ENCODE measurements around the gene UBE4A.

UBE4A gene

DNA sequence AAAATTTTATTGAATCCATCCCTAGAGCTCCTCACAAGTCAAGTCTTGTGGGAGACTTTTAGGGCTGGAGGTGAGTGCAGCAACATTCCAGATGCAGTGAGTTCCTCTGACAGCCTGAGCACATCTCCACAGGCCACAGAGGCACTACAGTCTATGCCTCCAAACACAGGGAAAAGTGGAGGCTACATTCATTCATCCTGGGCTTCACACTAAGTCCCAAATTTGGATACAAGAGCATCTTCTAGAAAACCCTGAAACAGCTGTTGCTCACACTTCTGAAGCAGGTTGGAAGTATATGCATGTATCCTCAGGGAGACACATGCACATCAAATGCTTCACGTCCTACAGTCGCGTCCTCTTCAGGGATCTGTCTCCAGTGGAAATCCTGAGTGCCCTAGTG lies 18.1 kb upstream of the UBE4A start:
- DNase-seq (ENCODE audit: low read depth in 4 of 4, low spot score in 1 of 4), result no peak

DNA sequence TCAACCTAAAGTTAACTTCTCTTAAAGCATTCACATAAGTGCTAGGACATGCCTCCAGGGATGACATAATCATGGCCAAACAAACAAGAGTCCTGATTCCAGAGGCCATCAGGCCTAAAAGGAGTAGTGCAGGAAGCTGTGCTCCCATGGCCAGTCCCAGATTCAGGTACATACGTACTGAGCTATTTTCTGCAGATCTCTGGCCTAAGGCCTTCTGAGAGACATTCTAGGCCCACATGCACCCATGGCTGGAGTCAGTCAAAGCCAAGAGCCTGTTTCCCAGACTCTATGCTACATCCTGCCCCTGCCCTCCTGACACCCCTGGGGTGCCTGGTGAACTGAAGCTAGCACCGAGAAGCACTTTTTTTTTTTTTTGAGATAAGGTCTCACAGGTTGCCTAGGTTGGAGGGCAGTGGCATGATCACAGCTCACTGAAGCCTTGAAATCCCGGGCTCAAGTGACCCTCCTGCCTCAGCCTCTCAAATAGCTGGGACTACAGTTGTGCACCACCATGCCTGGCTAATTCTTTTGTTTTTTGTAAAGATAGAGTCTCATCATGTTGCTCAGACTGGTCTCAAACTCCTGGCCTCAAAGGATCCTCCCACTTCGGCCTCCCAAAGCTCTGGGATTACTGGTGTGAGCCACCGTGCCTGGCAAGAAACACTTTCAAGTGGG lies 17.4 kb upstream of the UBE4A start:
- no peak for DNase-seq (ENCODE audit: low read depth in 4 of 4, low spot score in 1 of 4)

DNA sequence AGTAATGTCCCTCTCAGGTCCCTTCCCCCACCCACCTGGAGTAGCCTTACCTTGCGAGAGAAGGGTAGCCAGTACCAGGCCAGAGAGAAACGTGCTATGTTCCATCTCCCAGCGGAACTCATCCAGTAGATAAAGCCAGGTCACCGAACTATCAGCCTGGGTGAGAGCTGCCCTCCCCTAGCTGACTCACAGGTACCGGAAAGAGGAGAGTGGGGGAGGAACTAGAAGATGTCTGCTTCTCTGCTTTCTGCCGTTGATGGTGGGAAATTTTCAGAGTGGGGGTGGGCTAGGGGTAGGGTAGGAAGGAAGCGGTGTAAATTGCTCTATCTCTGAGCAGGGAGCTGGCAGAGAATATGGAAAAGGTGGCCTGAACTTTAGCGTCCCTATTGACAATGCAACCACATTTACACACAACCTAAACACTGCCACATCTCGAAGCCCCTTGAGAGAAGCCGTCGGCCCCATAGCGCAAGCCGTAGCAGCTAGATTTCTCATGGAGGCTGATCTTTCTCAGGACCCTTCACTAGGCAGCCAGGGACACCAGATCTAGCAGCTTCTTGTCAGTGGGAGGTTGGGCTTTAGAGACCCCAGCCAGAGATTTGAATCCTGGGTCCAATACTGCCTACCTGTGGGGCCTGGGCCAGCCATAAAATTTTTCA lies 16.8 kb upstream of the UBE4A start, which contains the start of gene CD3D:
CD3D (minus strand) TSS at position 203 of the 659 bp plus-strand sequence; CDS start at position 105, 98 bp downstream.
- DNase-seq (ENCODE audit: low read depth in 4 of 4, low spot score in 1 of 4), result peak in 3 of 4 experiments; percentile 32 to 63 (median 56)

DNA sequence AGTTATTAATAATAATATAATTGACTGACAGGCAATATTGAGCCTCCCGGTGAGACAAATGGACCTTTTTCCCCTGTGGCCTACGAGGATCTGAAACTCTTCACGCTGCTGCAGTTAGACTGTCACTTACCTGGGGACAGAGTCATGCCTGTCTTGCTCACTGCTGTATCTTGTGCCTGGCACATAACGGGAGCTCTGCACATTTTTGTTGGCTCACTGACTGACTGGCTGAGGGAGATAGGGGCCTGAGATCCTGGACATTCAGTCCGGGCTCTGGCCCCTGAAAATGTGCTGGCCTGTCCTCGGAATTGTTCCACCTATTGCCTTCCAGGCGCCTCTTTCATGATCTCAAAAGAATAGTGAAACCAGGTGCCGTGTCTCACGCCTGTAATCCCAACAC lies 16.2 kb upstream of the UBE4A start:
- no peak for DNase-seq (ENCODE audit: low read depth in 4 of 4, low spot score in 1 of 4)

DNA sequence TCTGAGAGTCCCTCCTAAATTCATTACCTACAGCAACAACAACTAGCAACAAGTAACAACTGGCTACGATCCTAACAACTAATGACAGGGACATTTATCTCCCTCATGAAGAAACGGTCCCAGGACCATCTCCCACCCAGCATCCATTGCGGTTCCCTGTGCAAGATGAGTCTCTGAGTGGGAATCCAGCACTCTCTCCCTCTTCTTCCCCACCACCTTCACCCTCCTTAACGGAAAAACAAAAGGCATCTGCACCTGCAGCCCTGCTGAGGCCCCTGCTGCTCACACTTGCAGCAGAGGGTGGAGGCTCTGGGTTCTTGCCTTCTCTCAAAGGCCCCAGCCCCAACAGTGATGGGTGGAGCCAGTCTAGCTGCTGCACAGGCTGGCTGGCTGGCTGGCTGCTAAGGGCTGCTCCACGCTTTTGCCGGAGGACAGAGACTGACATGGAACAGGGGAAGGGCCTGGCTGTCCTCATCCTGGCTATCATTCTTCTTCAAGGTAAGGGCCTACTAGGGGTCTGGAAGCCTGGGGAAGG lies 15.4 kb upstream of the UBE4A start, which contains the start of gene CD3G:
CD3G (plus strand) TSS at position 364 of the 535 bp plus-strand sequence; CDS start at position 444, 80 bp downstream.
- peak in 3 of 4 experiments; percentile 51 to 66 (median 53) for DNase-seq (ENCODE audit: low read depth in 4 of 4, low spot score in 1 of 4)

DNA sequence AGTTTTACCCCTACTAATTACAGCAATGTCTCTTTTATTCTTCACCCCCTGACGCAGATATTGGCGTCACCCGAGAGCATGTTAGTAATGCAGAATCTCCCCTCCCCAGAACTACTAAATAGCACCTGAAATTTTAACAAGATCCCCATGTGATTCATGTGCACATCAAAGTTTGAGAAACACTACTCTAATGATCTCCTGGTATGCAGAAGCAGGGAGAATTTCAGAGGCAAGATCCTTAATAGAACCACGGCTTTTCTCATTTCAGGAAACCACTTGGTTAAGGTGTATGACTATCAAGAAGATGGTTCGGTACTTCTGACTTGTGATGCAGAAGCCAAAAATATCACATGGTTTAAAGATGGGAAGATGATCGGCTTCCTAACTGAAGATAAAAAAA lies 9.9 kb upstream of the UBE4A start:
- no peak for DNase-seq (ENCODE audit: low read depth in 4 of 4, low spot score in 1 of 4)

DNA sequence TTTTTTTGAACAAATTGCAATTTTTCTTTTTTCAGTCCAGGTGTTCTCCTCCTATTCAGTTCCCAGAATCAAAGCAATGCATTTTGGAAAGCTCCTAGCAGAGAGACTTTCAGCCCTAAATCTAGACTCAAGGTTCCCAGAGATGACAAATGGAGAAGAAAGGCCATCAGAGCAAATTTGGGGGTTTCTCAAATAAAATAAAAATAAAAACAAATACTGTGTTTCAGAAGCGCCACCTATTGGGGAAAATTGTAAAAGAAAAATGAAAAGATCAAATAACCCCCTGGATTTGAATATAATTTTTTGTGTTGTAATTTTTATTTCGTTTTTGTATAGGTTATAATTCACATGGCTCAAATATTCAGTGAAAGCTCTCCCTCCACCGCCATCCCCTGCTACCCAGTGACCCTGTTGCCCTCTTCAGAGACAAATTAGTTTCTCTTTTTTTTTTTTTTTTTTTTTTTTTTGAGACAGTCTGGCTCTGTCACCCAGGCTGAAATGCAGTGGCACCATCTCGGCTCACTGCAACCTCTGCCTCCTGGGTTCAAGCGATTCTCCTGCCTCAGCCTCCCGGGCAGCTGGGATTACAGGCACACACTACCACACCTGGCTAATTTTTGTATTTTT lies 6.2 kb upstream of the UBE4A start:
- DNase-seq (ENCODE audit: low read depth in 4 of 4, low spot score in 1 of 4), result no peak

DNA sequence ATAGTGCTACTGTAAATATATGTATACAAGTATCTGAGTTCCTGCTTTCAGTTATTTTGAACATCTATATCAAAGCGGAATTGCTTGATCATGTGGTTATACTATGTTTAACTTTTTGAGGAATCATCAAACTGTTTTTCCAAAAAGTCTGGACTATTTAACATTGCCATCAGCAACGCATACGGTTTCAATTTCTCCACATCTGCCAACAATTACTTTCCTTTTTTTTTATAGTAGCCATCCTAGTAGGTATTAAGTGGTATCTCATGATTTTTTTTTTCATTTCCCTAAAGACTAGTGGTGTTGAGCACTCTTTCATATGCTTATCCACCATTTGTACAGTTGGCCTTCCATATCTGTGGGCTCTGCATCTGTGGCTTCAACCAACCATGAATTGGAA lies 1.3 kb upstream of the UBE4A start:
- DNase-seq (ENCODE audit: low read depth in 4 of 4, low spot score in 1 of 4), result no peak

DNA sequence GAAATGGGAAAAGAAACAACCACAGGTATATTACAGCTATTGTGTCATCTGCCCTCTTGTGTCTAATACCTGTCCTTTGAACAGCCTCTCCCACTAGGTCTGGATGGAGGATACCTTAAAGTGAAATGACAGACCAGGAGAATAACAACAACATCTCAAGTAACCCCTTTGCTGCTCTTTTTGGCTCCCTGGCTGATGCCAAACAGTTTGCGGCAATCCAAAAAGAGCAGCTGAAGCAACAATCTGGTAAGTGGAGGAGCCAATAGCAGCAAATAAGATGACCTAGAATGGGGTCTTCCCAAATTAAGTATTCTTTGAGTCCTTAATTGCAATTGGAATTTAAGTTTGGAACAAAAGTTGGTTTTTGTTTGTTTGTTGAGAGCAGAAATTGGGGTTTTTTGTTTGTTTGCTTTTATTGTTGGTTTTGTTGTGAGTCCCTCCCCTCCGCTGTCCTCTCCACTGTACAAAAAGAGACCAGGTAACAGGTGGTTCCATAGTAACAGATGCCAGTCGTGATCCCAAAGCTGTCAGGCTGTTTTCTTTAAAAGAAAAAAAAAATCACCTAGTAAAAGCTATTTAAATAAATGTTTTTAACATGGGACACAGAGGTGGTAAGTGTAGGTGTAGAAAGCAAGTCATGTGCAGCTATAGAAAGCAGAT lies 5.7 kb downstream of the UBE4A start:
- no peak for DNase-seq (ENCODE audit: low read depth in 4 of 4, low spot score in 1 of 4)

DNA sequence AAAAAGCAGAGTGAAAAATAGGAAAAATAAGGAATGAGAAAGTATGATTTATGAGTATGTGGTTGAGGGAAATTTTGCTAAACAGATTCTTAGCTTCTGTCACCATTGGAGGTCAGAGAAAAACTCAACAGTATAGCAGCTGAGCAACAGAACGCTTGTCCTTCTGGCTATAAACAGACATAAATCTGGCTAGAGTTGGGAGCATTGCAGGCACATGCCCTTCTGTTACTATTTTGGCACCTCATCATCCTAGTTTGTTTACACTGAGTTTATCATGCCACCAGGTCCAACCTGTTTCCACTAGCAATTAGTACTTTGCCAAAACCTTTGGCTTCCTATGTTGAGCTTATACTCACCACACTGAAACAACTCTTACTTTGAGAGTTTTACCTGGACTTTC lies 6.9 kb downstream of the UBE4A start:
- no peak for DNase-seq (ENCODE audit: low read depth in 4 of 4, low spot score in 1 of 4)

DNA sequence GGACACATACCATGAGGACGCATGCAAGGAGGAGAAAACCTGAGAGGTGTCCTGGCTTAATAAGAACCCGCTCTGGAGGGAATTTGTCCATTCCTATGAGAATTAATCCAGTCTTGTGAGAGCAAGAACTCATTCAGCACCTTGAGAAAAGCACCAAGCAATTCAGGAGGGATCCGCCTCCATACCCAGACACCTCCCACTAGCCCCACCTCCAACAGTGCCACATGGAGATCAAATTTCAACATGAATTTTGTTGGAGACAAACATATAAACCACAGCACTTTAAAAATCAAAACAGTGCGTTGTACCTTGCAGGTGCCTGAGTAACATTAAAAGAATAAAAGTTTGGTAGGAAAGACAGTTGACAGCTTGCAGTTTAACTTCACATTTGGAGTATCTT lies 11.4 kb downstream of the UBE4A start:
- DNase-seq (ENCODE audit: low read depth in 4 of 4, low spot score in 1 of 4), result no peak

DNA sequence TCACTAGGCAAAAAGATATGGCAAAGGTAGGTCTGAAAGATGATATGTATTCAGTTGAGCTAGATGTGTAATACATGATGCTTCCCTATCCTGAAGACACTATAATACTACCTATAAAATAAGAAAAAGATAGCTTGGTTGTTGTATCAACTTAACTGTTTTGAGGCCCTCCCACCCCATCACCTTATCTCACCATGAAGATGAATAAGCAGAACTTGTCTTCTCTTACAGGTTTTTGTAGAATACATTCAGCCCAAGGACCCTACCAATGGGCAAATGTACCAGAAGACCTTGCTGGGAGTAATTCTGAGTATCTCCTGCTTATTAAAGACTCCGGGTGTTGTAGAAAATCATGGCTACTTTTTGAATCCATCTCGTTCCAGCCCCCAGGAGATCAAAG lies 13.9 kb downstream of the UBE4A start:
- no peak for DNase-seq (ENCODE audit: low read depth in 4 of 4, low spot score in 1 of 4)

DNA sequence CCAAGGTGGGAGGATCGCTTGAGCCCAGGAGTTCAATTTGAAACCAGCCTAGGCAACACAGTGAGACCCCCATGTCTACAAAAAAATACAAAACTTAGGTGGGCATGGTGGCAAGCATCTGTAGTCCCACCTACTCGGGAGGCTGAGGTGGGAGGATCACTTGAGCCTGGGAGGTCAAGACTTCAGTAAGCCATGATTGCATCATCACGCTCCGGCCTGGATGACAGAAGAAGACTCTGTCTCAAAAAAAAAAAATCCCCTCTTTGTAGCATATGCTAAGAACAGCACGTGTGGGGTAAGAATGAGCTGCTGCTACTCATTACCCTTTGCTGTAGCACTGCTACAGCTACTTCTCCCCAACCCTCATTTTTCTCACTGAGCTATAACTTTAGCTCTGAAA lies 14.5 kb downstream of the UBE4A start:
- no peak for DNase-seq (ENCODE audit: low read depth in 4 of 4, low spot score in 1 of 4)

DNA sequence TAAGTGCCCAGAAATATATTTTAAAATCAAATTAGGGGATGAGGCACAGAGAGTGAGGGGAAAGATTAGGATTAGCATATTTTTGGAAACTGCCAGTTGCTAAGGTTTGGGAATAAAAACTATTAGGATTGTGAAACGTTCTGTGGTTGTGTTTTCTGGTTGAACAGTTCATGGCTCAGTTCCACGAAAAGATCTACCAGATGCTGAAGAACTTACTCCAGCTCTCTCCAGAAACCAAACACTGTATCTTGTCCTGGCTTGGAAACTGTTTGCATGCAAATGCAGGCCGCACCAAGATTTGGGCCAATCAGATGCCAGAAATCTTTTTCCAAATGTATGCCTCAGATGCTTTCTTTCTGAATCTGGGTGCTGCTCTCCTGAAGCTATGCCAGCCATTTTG lies 15.3 kb downstream of the UBE4A start:
- DNase-seq (ENCODE audit: low read depth in 4 of 4, low spot score in 1 of 4), result no peak

DNA sequence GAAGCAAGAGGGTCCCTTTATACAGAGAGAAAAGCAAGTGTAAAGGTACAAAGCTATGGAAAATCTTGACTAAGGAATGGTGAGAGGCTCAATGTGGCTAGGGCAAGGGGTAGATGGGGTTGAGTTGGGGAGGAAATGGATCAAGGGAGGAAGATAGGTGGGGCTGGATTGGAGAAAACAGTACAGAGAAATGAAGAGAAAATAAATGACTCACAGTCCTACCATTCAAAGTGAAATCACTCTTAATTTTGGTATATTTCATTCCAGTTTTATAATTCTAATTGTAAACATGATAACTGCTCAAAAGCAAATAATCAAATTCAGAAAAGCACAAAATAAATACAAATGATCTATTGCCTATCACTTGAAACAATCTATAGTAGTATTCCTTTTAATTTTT lies 16.6 kb downstream of the UBE4A start:
- DNase-seq (ENCODE audit: low read depth in 4 of 4, low spot score in 1 of 4), result no peak

DNA sequence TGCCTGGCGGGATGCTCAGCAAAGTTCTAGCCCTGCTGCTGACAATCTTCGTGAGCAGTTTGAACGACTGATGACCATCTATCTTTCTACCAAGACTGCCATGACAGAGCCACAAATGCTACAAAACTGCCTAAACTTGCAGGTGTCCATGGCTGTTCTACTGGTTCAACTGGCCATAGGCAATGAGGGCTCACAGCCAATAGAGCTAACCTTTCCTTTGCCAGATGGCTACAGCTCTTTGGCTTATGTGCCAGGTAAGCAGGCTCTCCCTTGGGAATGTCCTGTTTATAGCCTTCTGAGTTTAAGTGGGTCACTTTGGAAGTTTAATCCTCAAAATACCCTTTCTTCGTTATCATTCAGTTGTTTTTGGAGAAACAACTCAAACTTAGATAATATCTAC lies 20.1 kb downstream of the UBE4A start:
- DNase-seq (ENCODE audit: low read depth in 4 of 4, low spot score in 1 of 4), result no peak

DNA sequence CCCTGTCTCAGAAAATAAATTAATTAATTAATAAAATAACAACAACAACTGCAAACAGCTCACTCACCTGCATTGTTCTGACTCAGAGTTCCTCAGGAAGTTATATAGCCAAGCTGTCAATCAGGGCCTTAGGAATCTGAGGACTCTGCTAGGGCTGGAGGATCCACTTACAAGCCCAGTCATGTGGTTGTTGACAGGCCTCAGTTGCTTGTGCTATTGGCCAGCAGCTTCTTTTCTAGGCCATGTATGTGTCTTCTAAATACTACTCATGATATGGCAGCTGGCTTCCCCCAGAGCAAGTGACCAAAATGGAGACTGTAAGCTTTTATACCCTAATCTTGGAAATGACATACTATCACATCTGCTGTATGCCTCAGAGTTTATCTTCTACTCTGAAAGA lies 21.2 kb downstream of the UBE4A start:
- no peak for DNase-seq (ENCODE audit: low read depth in 4 of 4, low spot score in 1 of 4)

DNA sequence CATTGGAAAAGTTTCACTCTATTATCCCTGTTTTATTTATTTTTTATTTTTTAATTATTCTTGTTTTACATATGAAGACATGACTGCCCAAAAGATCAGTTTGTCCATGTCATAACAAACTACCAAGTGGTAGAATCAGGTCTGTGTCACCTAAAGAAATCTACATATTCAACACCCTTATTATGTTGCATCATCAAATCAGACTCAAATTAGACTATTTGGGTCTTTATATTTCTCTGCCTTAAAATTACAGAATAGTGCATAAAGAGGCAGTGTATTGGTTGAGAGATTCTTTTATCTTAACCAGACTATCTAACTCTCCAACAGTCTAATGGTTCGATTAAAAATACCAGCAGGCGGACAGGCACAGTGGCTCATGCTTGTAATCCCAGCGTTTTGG lies 23.6 kb downstream of the UBE4A start:
- DNase-seq (ENCODE audit: low read depth in 4 of 4, low spot score in 1 of 4), result no peak

DNA sequence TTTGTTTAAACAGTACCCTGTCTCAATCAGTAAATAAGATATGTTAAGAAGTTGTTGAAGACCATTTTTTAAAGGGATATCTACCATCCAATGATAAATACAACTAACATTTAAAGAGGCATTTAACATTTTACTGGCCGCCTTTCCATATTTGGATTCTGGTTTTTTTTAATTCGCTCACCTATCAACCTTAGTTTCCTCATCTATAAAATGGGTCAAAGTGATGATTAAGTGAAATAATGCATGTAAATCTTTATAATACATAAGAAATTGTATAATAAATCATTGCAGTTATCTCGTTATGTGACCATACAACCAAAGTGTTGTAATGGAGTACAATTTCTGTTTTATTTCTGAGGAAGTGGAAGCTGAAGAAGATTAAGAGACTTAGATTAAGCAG lies 24.3 kb downstream of the UBE4A start:
- DNase-seq (ENCODE audit: low read depth in 4 of 4, low spot score in 1 of 4), result no peak

DNA sequence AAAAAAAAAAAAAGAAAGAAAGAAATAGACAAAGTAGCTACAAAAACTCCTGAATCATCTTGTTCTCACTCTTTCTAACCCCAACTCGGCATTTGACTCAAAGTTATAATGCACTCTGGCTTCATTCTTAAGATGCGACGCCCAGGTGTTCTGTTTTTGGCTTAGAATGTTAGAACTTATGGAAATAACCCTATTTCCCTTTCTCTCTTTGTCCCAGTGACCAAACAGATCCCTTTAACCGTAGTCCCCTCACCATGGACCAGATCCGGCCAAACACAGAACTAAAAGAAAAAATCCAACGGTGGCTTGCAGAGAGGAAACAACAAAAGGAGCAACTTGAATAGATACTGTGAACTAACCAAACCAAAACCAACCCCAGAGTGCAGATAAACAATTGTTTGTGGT lies 36.7 kb downstream of the UBE4A start:
- no peak for DNase-seq (ENCODE audit: low read depth in 4 of 4, low spot score in 1 of 4)

DNA sequence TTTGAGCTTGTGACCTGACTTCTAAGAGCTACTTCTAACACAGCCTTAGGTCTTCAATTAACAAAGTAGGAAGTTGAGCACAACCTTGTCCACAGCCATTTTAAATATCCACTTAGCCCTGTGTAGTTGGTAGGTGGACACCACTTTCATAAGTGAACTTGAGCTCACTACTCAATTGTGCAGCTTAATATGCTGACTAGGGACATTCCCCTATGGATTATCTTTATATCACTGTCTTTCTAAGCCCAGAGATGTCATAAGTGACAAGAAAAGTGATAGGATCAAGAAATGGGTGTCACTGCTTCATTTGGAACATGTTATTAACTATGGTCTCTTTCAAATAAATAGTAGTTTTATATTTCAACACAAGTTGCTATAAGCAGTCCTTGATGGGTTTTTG lies 38.0 kb downstream of the UBE4A start:
- DNase-seq (ENCODE audit: low read depth in 4 of 4, low spot score in 1 of 4), result no peak

Data from stimulated activated CD4-positive, alpha-beta T cell treated with anti-CD3 and anti-CD28 coated beads, Interleukin-1b, Interleukin-23, amount 100 ng/mL, for 24 hours (primary cell).